Epidermal melanocyte (primary cell): ENCODE results near the gene LGSN.
"Not testable (repeated sequence)": the region's sequence is repeated elsewhere in the genome, so short reads cannot be mapped to it uniquely, and the experiment has no call there.

Source experiments
- DNase-seq: peaks from one replicate; pipeline ENCODE4 v3.0.0; 2011; ENCODE audit warnings: low spot score; ENCODE audit not compliant: insufficient read length

LGSN gene

GRCh38 chr6:63245909-63246308 lies 73.9 kb downstream of the LGSN start:
- no peak for DNase-seq

- no peak for DNase-seq
These were observed 74.4 kb downstream of the LGSN start for GRCh38 chr6:63245420-63245819.

GRCh38 chr6:63236398-63236817 lies 83.4 kb downstream of the LGSN start:
- no peak for DNase-seq

DNA sequence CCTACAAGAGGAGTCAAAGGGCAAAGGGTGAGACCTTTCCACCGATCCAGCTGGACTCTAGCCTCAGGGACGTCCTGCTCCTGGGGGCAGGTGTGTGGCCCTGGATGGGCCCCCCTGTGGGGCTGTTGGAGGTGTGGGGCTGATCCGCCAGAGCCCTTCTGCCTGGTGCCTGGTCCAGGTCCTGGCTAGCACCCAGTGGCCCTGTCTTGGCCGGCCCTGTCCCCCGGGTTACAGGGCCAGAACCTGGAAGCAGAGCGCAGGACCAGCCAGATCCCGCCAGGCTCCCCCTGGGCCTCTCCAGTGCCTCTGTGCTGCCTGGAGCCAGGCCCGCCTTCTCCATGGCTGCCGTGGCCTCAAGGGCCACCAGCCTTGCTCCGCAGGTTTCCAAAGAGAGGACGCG lies 89.3 kb downstream of the LGSN start:
- DNase-seq = not testable (repeated sequence)

- not testable (repeated sequence) for DNase-seq
These were observed 89.8 kb downstream of the LGSN start for GRCh38 chr6:63230027-63230426.

DNA sequence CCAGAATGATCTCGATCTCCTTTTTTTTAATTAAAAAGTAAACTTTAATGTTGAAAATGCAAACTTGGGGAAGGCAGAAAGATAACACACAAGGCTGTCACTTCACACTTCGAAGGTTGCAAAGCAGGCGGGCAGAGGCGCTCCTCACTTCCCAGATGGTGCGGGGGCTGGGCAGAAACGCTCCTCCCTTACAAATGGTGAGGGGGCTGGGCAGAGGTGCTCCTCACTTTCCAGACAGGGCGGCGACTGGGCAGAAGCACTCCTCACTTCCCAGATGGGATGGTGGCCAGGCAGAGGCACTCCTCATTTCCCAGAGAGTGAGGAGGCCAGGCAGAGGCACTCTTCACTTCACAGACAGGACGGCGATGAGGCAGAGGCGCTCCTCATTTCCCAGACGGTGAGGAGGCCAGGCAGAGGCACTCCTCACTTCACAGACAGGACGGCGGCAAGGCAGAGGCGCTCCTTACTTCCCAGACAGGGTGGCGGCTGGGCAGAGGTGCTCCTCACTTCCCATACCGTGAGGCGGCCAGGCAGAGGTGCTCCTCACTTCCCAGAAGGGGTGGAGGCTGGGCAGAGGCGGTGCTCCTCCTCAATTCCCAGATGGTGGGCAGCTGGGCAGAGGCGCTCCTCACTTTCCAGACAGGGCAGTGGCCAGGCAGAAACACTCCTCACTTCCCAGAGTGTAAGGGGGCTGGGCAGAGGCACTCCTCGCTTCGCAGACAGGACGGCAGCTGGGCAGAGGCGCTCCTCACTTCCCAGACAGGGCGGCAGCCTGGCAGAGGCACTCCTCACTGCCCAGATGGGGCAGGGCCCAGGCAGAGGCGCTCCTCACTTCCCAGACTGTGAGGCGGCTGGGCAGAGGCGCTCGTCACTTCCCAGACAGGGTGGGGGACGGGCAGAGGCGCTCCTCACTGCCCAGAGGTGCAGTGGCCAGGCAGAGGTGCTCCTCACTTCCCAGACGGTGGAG lies 91.6 kb downstream of the LGSN start:
- not testable (repeated sequence) for DNase-seq

DNA sequence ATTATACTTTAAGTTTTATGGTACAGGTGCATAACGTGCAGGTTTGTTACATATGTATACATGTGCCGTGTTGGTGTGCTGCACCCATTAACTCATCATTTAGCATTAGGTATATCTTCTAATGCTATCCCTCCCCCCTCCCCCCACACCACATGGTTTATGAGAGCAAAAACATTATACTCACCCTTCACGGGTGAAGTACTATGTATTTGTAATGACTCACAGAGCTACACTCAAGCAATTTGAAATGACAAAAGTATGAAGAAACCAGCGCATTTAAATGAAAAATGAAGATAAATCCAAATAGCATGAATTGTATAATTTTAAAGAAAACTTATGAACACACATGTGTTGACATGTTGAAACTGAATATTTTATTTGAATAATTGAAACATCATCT lies 93.8 kb downstream of the LGSN start:
- DNase-seq = not testable (repeated sequence)
